Fibroblast of lung (primary cell): ENCODE results near the gene AKT1.

ENCODE experiments used
- CTCF ChIP-seq, 2 donors: IDR thresholded peaks in 1 of 2; conservative IDR thresholded peaks in 1 of 2; 1 replicate in 1 of 2; 2 replicates in 1 of 2; pipeline ENCODE4 v1.5.1; 2011 to 2012; ENCODE audit warnings: low read length in 2 of 2, control low read depth in 1 of 2, inconsistent platforms in 1 of 2, low read depth in 1 of 2, mild to moderate bottlenecking in 1 of 2
- EZH2 ChIP-seq: IDR thresholded peaks from 2 replicates; pipeline ENCODE4 v1.5.1; 2012; ENCODE audit warnings: low read length, control low read depth, mild to moderate bottlenecking; ENCODE audit errors: missing control alignments

GRCh38 chr14:104820669-104821228 is 25.2 kb upstream of the AKT1 start:
- TF ChIP-seq EZH2 (no peak), CTCF (conservative IDR thresholded peaks at IDR 0.05 in 1 of 2, IDR thresholded peaks at IDR 0.05 in 1 of 2; ENCODE audit: low read depth in 1 of 2, low read length in 2 of 2) (peak; percentile 60 to 79)
